IMR-90 (cell line): ENCODE results near the gene ATP2B2. TPM values are rescaled to one million over a fixed set of nuclear protein-coding genes. Genes with fewer than 3 reads are reported as not detected.

Experiments
- ATAC-seq: fragments of 200-7000 bp; cut with Tn5 transposase; 2 replicates; pipeline ENCODE4 v1.9.1; 2020; ENCODE audit warnings: low read depth, mild to moderate bottlenecking, moderate library complexity
- BruUV-seq: library from RNA; stranded (reverse); fragments of 400-500 nt; replicated peaks from 2 replicates; lab custom pipeline; 2021; lab: Mats Ljungman, UMichigan
- CTCF ChIA-PET: fragments of 300-600 bp; formaldehyde crosslinking; extraction: SDS; loops from one replicate; lab custom pipeline; 2021; ENCODE audit warnings: antibody characterized with exemption; lab: Yijun Ruan, JAX
- POLR2A ChIA-PET: fragments of 300-600 bp; sonication (Branson Sonifier 250); formaldehyde crosslinking; loops from one replicate; lab custom pipeline; 2022; ENCODE audit warnings: antibody characterized with exemption; ENCODE audit not compliant: unreplicated experiment; lab: Charles Lee
- DNase-seq: peaks from one replicate; pipeline ENCODE4 v3.0.0; 2013
- H2AFZ ChIP-seq: replicated peaks from 2 replicates; pipeline ENCODE3; 2013; ENCODE audit warnings: low read length, mild to moderate bottlenecking; ENCODE audit not compliant: poor library complexity
- H2AK5ac ChIP-seq: 2 replicates; pipeline ENCODE4 v1.6.1; 2013; ENCODE audit warnings: low read depth, low read length, inconsistent platforms
- H2AK9ac ChIP-seq: replicated peaks from 2 replicates; pipeline ENCODE3; 2013; ENCODE audit warnings: mild to moderate bottlenecking, low read depth, low read length, moderate library complexity; ENCODE audit not compliant: poor library complexity
- H2BK120ac ChIP-seq: 2 replicates; pipeline ENCODE4 v1.6.1; 2013; ENCODE audit warnings: low read depth, low read length, inconsistent platforms
- H2BK15ac ChIP-seq: 3 replicates; pipeline ENCODE4 v1.6.1; 2013; ENCODE audit warnings: low read depth, low read length, inconsistent platforms
- H2BK20ac ChIP-seq: 2 replicates; pipeline ENCODE4 v1.6.1; 2013; ENCODE audit warnings: low read depth, mild to moderate bottlenecking, inconsistent platforms, low read length, moderate library complexity
- H2BK5ac ChIP-seq: 2 replicates; pipeline ENCODE4 v1.6.1; 2013; ENCODE audit warnings: mild to moderate bottlenecking, low read depth, low read length, inconsistent platforms; ENCODE audit not compliant: poor library complexity, severe bottlenecking
- H3K14ac ChIP-seq: replicated peaks from 2 replicates; pipeline ENCODE4 v1.6.1; 2013; ENCODE audit warnings: low read depth, low read length, inconsistent platforms
- H3K18ac ChIP-seq: 2 replicates; pipeline ENCODE4 v1.6.1; 2013; ENCODE audit warnings: low read depth, low read length, control low read depth
- H3K23ac ChIP-seq: 2 replicates; pipeline ENCODE4 v1.6.1; 2013; ENCODE audit warnings: low read depth, low read length, inconsistent platforms
- H3K27ac ChIP-seq: 2 replicates; pipeline ENCODE4 v1.5.1; 2013; ENCODE audit warnings: mild to moderate bottlenecking, control low read depth, low read length; ENCODE audit not compliant: insufficient read depth
- H3K27me3 ChIP-seq: 2 replicates; pipeline ENCODE4 v1.6.1; 2013; ENCODE audit warnings: low read length; ENCODE audit not compliant: control insufficient read depth, insufficient read depth
- H3K36me3 ChIP-seq: 2 replicates; pipeline ENCODE4 v1.6.1; 2013; ENCODE audit warnings: low read length, mixed read lengths; ENCODE audit not compliant: control insufficient read depth, insufficient read depth
- H3K4ac ChIP-seq: 2 replicates; pipeline ENCODE4 v1.6.1; 2013; ENCODE audit warnings: low read depth, low read length, inconsistent platforms
- H3K4me1 ChIP-seq: 2 replicates; pipeline ENCODE4 v1.6.1; 2013; ENCODE audit warnings: low read length, mixed read lengths; ENCODE audit not compliant: control insufficient read depth, insufficient read depth
- H3K4me2 ChIP-seq: 2 replicates; pipeline ENCODE4 v1.6.1; 2013; ENCODE audit warnings: low read depth, mild to moderate bottlenecking, control low read depth, low read length, moderate library complexity
- H3K4me3 ChIP-seq: 2 replicates; pipeline ENCODE4 v1.5.1; 2013; ENCODE audit warnings: low read depth, mild to moderate bottlenecking, control low read depth, low read length, moderate library complexity; ENCODE audit not compliant: insufficient read depth
- H3K56ac ChIP-seq: 2 replicates; pipeline ENCODE4 v1.6.1; 2013; ENCODE audit warnings: low read length, inconsistent platforms; ENCODE audit not compliant: insufficient read depth; ENCODE audit errors: extremely low read depth
- H3K79me1 ChIP-seq, 2 experiments: 2 replicates each; pipeline ENCODE4 v1.6.1; 2013; ENCODE audit warnings: low read length in 2 of 2, inconsistent platforms in 1 of 2, low read depth in 1 of 2
- H3K9ac ChIP-seq: 2 replicates; pipeline ENCODE4 v1.6.1; 2013; ENCODE audit warnings: low read depth, low read length, control low read depth
- H3K9me1 ChIP-seq: 2 replicates; pipeline ENCODE4 v1.6.1; 2013; ENCODE audit warnings: low read length, inconsistent platforms; ENCODE audit not compliant: insufficient read depth
- H3K9me3 ChIP-seq: 2 replicates; pipeline ENCODE4 v1.6.1; 2013; ENCODE audit warnings: low read length; ENCODE audit not compliant: control insufficient read depth, insufficient read depth
- H4K20me1 ChIP-seq: 2 replicates; pipeline ENCODE4 v1.6.1; 2013; ENCODE audit warnings: low read length, inconsistent platforms; ENCODE audit not compliant: insufficient read depth
- H4K5ac ChIP-seq: 2 replicates; pipeline ENCODE4 v1.6.1; 2013; ENCODE audit warnings: mild to moderate bottlenecking, low read depth, low read length, control low read depth
- H4K8ac ChIP-seq, 2 experiments: 2 replicates each; pipeline ENCODE4 v1.6.1; 2013; ENCODE audit warnings: low read depth in 2 of 2, low read length in 2 of 2, control low read depth in 1 of 2, inconsistent platforms in 1 of 2
- H4K91ac ChIP-seq: 2 replicates; pipeline ENCODE4 v1.6.1; 2013; ENCODE audit warnings: low read depth, low read length, inconsistent platforms; ENCODE audit not compliant: insufficient read depth
- BHLHE40 ChIP-seq: fragments of 150-350 bp; IDR thresholded peaks from 2 replicates; pipeline ENCODE4 v1.6.1; 2016; ENCODE audit warnings: mild to moderate bottlenecking, low read depth, low read length
- CEBPB ChIP-seq: IDR thresholded peaks from 2 replicates; pipeline ENCODE4 v1.6.1; 2012; ENCODE audit warnings: low read depth, low read length, improper control_type of control experiment
- ELK1 ChIP-seq: fragments of 150-350 bp; IDR thresholded peaks from 2 replicates; pipeline ENCODE4 v1.6.1; 2016; ENCODE audit warnings: low read depth, mild to moderate bottlenecking, low read length, moderate library complexity, borderline replicate concordance
- NFE2L2 ChIP-seq: fragments of 150-350 bp; IDR thresholded peaks from 2 replicates; pipeline ENCODE4 v1.6.1; 2016; ENCODE audit warnings: low read depth, mild to moderate bottlenecking, low read length
- POLR2A ChIP-seq: IDR thresholded peaks from 2 replicates; pipeline ENCODE4 v1.6.1; 2012; ENCODE audit warnings: mild to moderate bottlenecking, low read depth, low read length
- RCOR1 ChIP-seq: IDR thresholded peaks from 2 replicates; pipeline ENCODE4 v1.6.1; 2012; ENCODE audit warnings: mild to moderate bottlenecking, low read length, improper control_type of control experiment; ENCODE audit not compliant: insufficient replicate concordance
- SMC3 ChIP-seq: fragments of 150-350 bp; IDR thresholded peaks from 2 replicates; pipeline ENCODE4 v1.6.1; 2016; ENCODE audit warnings: low read depth, mild to moderate bottlenecking, antibody characterized with exemption, low read length, moderate library complexity
- WGBS, 2 experiments: methylation state at CpG; one replicate each; pipeline versions ENCODE4 v1.1.5 to v1.1.7; 2013; ENCODE audit warnings: missing lambda C conversion rate in 2 of 2; ENCODE audit not compliant: insufficient read length in 1 of 2; ENCODE audit errors: extremely low coverage in 2 of 2; 5-methylcytosine and 5-hydroxymethylcytosine counted together
- dilution Hi-C: fragments of 300-500 bp; cut with HindIII; formaldehyde crosslinking; loops from one replicate; pipeline ENCODE4 v1.14.3; 2018; ENCODE audit warnings: low sequenced_read_pairs; ENCODE audit not compliant: unreplicated experiment
- in situ Hi-C: fragments of 300-500 bp; cut with MboI; formaldehyde crosslinking; loops from 3 replicates; pipeline ENCODE4 v1.14.3; 2019; ENCODE audit warnings: low sequenced_read_pairs, inconsistent platforms, mixed read lengths
- intact Hi-C: fragments of 100-400 bp; cut with micrococcal nuclease; formaldehyde crosslinking; loops from 2 replicates; pipeline ENCODE4 v1.10.0; 2022
- polyA plus RNA-seq, 3 experiments: library from polyadenylated mRNA; depleted of rRNA; stranded (reverse); fragments of >200 nt; gene quantifications; 2 replicates each; pipeline ENCODE4 v1.2.3, GENCODE V29; 2012; ENCODE audit warnings: low replicate concordance in 1 of 3
- total RNA-seq: library from RNA; depleted of rRNA; stranded (reverse); fragments of >200 nt; gene quantifications from 2 replicates; pipeline ENCODE4 v1.2.3, GENCODE V29; 2012

Gene ATP2B2
- total and polyA plus RNA-seq, 2 of the 4 experiments (the other 2 are of a cell fraction) = under 0.01 to 0.02 TPM

DNA sequence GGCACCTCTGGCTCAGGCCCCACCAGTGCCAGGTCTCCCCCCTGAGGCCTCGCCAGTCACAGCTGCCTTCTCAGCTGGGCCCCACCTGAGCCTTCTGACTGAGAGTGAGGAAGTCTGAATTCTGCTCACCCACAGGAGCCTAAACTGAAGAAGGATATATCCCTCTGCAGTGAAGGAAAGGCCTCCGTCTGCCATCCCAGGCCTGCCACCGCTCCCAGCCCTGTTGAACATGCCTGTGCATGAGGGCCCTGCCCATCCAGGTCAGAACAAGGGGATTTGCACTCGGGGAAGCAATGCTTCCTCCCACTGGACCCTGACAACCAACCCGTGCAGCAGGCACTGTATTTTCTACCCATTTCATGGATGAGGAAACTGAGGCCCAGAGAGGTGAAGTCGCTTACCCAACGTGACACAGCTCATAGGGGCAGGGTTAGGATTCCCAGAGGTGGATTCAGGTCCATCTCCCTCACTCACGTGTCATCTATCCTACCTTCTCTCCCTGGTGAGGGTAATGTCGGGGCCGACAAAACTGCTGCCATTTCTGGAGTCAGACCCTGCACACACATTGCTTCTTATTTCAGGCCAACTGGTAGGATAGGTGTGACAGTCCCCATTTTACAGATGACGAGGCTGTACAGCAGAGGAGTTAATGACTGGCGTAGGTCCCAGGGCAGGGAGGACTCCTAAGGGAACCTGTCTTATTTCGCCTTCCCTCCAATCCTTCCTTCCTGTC, 22.6 kb downstream of the ATP2B2 start:
- Histone ChIP-seq H3K18ac (no peak overlapping the region), H2BK5ac (no peak overlapping the region), H3K4me3 (no peak overlapping the region), H3K9me3 (no peaks in the 10 kb centered on the region), H3K79me1 (no peaks in the 10 kb centered on the region), H3K27ac (no peak overlapping the region), H3K36me3 (no peaks in the 10 kb centered on the region), H4K5ac (no peak overlapping the region), H4K91ac (no peak overlapping the region), H3K56ac (no peak overlapping the region), H2BK20ac (no peak overlapping the region), H2AK9ac (no peak overlapping the region), H4K8ac (no peak overlapping the region), H3K4ac (no peak overlapping the region), H3K4me1 (no peaks in the 10 kb centered on the region), H3K9me1 (no peaks in the 10 kb centered on the region), H2BK120ac (no peak overlapping the region), H2BK15ac (no peak overlapping the region), H3K27me3 (peaks cover 8% of the 10 kb centered on the region), H3K9ac (no peak overlapping the region), H3K14ac (no peak overlapping the region), H3K4me2 (no peak overlapping the region), H2AFZ (no peak overlapping the region), H3K23ac (no peak overlapping the region), H2AK5ac (no peak overlapping the region), H4K20me1 (no peaks in the 10 kb centered on the region)
- in situ Hi-C loops = no loop called here
- dilution Hi-C loops = no loop called here
- WGBS, 2 experiments = 100% methylated on average over 1 of the region's 13 CpGs; no CpG with 5 or more reads in 1 of the 2 experiments
- no TSS peak for BruUV-seq
- no peak for DNase-seq
- TF ChIP-seq RCOR1 (no peak), CEBPB (no peak), POLR2A (no peak), SMC3 (no peak), BHLHE40 (no peak), ELK1 (no peak), NFE2L2 (no peak)
- CTCF ChIA-PET = no interaction called here
- POLR2A ChIA-PET = no interaction called here
- intact Hi-C loops = no loop called here
- no peak for ATAC-seq
